Panc1 (cell line): ENCODE data around the gene TSHZ2.

ENCODE experiments used
- CTCF ChIP-seq: fragments of 450-650 bp; IDR thresholded peaks from 2 replicates; pipeline ENCODE4 v1.5.1; 2017; ENCODE audit warnings: mild to moderate bottlenecking
- POLR2AphosphoS5 ChIP-seq: IDR thresholded peaks from 2 replicates; pipeline ENCODE4 v1.6.1; 2012; ENCODE audit warnings: mild to moderate bottlenecking, low read depth, low read length, moderate library complexity

- TF ChIP-seq CTCF (no peak), POLR2AphosphoS5 (no peak)
Measured at GRCh38 chr20:53170196-53170595, 198.0 kb downstream of the TSHZ2 start.
